ENCODE measurements around the gene KCNIP1.

The KCNIP1 gene

DNA sequence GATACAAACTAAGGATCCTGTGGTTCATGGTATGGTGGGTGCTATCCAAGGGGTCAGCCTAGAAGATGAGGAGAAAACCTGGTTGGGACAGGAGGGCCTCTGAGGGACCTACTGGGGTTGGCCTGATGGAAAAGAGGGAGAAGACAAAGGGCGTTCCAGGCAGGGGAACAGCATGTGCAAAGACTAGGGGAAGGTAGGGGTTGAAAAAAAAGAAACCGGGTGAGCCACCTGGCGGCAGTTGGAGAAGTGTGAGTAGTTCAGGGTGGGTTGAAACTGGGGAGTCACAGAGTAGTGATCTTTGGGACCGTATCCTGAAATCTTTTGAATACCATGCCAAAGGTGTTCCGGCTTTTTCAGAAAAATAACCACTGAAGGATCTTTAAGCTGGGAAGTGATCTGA lies 271.0 kb downstream of the KCNIP1 start:
- DNase-seq (ENCODE audit: low read depth in 1 of 2, low spot score in 1 of 2) = no peak
- H3K4me3 ChIP-seq (replicated peaks; ENCODE audit: insufficient read depth, low read length) = no peak overlapping the region
- TF ChIP-seq, protein P1, sequence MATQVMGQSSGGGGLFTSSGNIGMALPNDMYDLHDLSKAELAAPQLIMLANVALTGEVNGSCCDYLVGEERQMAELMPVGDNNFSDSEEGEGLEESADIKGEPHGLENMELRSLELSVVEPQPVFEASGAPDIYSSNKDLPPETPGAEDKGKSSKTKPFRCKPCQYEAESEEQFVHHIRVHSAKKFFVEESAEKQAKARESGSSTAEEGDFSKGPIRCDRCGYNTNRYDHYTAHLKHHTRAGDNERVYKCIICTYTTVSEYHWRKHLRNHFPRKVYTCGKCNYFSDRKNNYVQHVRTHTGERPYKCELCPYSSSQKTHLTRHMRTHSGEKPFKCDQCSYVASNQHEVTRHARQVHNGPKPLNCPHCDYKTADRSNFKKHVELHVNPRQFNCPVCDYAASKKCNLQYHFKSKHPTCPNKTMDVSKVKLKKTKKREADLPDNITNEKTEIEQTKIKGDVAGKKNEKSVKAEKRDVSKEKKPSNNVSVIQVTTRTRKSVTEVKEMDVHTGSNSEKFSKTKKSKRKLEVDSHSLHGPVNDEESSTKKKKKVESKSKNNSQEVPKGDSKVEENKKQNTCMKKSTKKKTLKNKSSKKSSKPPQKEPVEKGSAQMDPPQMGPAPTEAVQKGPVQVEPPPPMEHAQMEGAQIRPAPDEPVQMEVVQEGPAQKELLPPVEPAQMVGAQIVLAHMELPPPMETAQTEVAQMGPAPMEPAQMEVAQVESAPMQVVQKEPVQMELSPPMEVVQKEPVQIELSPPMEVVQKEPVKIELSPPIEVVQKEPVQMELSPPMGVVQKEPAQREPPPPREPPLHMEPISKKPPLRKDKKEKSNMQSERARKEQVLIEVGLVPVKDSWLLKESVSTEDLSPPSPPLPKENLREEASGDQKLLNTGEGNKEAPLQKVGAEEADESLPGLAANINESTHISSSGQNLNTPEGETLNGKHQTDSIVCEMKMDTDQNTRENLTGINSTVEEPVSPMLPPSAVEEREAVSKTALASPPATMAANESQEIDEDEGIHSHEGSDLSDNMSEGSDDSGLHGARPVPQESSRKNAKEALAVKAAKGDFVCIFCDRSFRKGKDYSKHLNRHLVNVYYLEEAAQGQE (IDR thresholded peaks at IDR 0.05; ENCODE audit: insufficient replicate concordance, low read depth) = no peak

DNA sequence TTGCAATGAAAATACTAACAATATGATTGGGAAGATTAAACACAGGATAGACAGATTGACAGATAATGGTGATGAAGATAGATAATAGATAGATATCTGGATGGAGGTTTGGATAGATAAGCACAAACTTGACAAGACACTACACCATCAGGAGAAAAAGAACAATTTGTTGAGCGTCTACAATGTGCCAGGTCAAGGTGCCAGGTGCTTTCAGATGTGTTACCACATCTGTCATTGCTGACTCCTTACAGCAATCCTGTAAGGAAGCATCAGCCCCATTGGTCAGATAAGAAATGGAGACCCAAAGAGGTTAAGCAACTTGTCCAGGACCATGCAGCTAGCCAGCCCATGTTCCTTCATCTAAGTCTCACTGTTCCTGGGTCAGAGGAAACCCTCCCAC lies 278.1 kb downstream of the KCNIP1 start:
- TF ChIP-seq, protein P2, sequence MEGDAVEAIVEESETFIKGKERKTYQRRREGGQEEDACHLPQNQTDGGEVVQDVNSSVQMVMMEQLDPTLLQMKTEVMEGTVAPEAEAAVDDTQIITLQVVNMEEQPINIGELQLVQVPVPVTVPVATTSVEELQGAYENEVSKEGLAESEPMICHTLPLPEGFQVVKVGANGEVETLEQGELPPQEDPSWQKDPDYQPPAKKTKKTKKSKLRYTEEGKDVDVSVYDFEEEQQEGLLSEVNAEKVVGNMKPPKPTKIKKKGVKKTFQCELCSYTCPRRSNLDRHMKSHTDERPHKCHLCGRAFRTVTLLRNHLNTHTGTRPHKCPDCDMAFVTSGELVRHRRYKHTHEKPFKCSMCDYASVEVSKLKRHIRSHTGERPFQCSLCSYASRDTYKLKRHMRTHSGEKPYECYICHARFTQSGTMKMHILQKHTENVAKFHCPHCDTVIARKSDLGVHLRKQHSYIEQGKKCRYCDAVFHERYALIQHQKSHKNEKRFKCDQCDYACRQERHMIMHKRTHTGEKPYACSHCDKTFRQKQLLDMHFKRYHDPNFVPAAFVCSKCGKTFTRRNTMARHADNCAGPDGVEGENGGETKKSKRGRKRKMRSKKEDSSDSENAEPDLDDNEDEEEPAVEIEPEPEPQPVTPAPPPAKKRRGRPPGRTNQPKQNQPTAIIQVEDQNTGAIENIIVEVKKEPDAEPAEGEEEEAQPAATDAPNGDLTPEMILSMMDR (IDR thresholded peaks at IDR 0.05; ENCODE audit: insufficient read depth, low read length) = no peak
- no peak for TF ChIP-seq SPI1 (IDR thresholded peaks at IDR 0.05; ENCODE audit: borderline replicate concordance, low read depth)
- H3K27me3 ChIP-seq (ENCODE audit: insufficient read depth, poor library complexity, severe bottlenecking) = no peaks in the 10 kb centered on the region

More for the DNA sequence above, 271.0 kb downstream of the KCNIP1 start:
- no peaks in the 10 kb centered on the region for H3K27me3 ChIP-seq (ENCODE audit: insufficient read depth, poor library complexity, severe bottlenecking)
- H3K27ac ChIP-seq (replicated peaks) = no peak overlapping the region

DNA sequence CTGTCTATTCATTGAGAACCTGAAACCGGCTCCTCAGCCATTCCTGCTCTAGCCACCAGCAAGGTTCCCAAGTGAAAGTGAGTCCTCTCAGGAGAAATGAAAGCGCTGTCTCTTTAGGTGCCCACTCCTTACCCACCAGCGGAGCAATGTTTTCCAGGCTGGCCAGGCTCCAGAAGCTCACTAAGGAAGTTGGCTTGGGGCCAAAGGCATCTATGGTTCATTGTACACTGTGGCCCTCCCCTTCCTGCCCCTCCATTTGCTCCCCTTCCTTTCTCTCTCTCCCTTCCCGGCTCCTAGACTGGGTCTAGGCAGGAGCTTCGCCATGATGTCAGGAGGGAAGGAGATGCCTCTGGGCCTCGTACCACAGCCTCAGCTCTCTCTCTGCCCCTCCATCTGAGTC lies 278.6 kb downstream of the KCNIP1 start:
- no peak for DNase-seq (ENCODE audit: low read depth in 1 of 2, low spot score in 1 of 2)
- TF ChIP-seq POLR2AphosphoS5 (IDR thresholded peaks at IDR 0.05; ENCODE audit: low read depth) = no peak
- no peak for TF ChIP-seq GABPA (IDR thresholded peaks at IDR 0.05; ENCODE audit: low read depth)
- TF ChIP-seq, protein P2 (IDR thresholded peaks at IDR 0.05; ENCODE audit: insufficient read depth, low read length) = no peak
- TF ChIP-seq SPI1 (IDR thresholded peaks at IDR 0.05; ENCODE audit: borderline replicate concordance, low read depth) = no peak
- TF ChIP-seq, protein P1 (IDR thresholded peaks at IDR 0.05; ENCODE audit: insufficient replicate concordance, low read depth) = no peak
- no peak overlapping the region for H3K4me3 ChIP-seq (replicated peaks; ENCODE audit: insufficient read depth, low read length)
- H3K27me3 ChIP-seq (ENCODE audit: insufficient read depth, poor library complexity, severe bottlenecking) = no peaks in the 10 kb centered on the region
- no peak overlapping the region for H3K27ac ChIP-seq (replicated peaks)

More for the DNA sequence above, 278.1 kb downstream of the KCNIP1 start:
- no peak overlapping the region for H3K27ac ChIP-seq (replicated peaks)
- DNase-seq (ENCODE audit: low read depth in 1 of 2, low spot score in 1 of 2) = no peak
- H3K4me3 ChIP-seq (replicated peaks; ENCODE audit: insufficient read depth, low read length) = no peak overlapping the region

DNA sequence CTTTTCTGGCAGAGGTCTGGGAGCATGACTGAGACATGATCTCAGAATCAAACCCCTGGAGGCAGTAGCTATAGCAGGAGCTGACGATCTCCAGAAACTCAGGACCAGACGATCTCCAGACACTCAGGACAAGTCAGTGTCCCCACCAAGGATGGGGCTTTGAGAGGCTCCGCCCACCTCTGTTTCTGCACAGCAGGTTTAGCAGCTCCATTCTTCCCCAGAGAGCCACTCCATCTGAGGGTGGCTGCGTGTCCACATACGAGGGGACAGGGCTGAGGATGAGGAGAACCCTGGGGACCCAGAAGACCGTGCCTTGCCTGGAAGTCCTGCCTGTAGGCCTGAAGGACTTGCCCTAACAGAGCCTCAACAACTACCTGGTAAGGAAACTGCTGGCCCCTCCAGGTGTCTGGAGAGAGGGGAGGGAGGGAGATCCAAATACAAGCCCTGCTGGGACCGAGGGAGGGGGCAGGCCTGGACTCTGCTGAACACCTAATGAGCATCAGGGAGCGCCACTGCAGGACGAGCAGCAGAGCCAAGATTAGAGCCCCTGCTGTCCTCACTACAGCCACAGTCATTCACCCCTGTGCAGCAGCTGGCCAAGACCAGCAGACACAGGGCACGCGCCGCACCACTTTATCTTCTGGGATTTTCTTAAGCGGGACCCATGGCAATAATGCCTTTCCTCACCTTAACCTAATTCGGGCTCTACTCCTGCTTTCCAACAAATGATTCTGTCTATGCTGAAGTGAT lies 279.9 kb downstream of the KCNIP1 start, which contains the start of gene GABRP:
TSS of gene GABRP (plus strand) at position 228 of the 750 bp plus-strand sequence. CDS start 4,891 bp downstream, outside the sequence.
- H3K4me3 ChIP-seq (replicated peaks; ENCODE audit: insufficient read depth, low read length) = no peak within 1 kb of the TSS
- no peak within 1 kb of the TSS for H3K27ac ChIP-seq (replicated peaks)
- TF ChIP-seq POLR2AphosphoS5 (IDR thresholded peaks at IDR 0.05; ENCODE audit: low read depth) = no peak
- TF ChIP-seq, protein P1 (IDR thresholded peaks at IDR 0.05; ENCODE audit: insufficient replicate concordance, low read depth) = no peak
- TF ChIP-seq GABPA (IDR thresholded peaks at IDR 0.05; ENCODE audit: low read depth) = no peak
- TF ChIP-seq SPI1 (IDR thresholded peaks at IDR 0.05; ENCODE audit: borderline replicate concordance, low read depth) = no peak
- TF ChIP-seq, protein P2 (IDR thresholded peaks at IDR 0.05; ENCODE audit: insufficient read depth, low read length) = no peak
- H3K27me3 ChIP-seq (ENCODE audit: insufficient read depth, poor library complexity, severe bottlenecking) = no peaks in the 10 kb centered on the region
- DNase-seq (ENCODE audit: low read depth in 1 of 2, low spot score in 1 of 2) = no peak

All from HL-60 (cell line).